Measurements from ENCODE around the gene SLC17A5. TPM values are rescaled to one million over a fixed set of nuclear protein-coding genes. Genes with fewer than 3 reads are reported as not detected.
"Not testable (repeated sequence)": the region's sequence is repeated elsewhere in the genome, so short reads cannot be mapped to it uniquely, and the experiment has no call there.

Gene SLC17A5
- total and polyA plus RNA-seq, 2 experiments from 2014 or later: 5.4 to 17.8 TPM

GRCh38 chr6:73560853-73561407 lies 92.9 kb downstream of the SLC17A5 start:
- Histone ChIP-seq H3K36me3 (no peaks in the 10 kb centered on the region), H3K27ac (no peak overlapping the region), H3K4me3 (no peak overlapping the region), H3K27me3 (no peaks in the 10 kb centered on the region), H3K9me3 (ENCODE audit: low read depth) (no peaks in the 10 kb centered on the region), H3K4me1 (ENCODE audit: low read depth) (peaks cover 3% of the 10 kb centered on the region)
- TF ChIP-seq, protein P1, sequence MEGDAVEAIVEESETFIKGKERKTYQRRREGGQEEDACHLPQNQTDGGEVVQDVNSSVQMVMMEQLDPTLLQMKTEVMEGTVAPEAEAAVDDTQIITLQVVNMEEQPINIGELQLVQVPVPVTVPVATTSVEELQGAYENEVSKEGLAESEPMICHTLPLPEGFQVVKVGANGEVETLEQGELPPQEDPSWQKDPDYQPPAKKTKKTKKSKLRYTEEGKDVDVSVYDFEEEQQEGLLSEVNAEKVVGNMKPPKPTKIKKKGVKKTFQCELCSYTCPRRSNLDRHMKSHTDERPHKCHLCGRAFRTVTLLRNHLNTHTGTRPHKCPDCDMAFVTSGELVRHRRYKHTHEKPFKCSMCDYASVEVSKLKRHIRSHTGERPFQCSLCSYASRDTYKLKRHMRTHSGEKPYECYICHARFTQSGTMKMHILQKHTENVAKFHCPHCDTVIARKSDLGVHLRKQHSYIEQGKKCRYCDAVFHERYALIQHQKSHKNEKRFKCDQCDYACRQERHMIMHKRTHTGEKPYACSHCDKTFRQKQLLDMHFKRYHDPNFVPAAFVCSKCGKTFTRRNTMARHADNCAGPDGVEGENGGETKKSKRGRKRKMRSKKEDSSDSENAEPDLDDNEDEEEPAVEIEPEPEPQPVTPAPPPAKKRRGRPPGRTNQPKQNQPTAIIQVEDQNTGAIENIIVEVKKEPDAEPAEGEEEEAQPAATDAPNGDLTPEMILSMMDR (IDR thresholded peaks at IDR 0.05; ENCODE audit: low read depth, low read length): no peak
- no peak for DNase-seq (ENCODE audit: low read depth in 1 of 2, low spot score in 1 of 2)

- no peaks in the 10 kb centered on the region for H3K27me3 ChIP-seq
- DNase-seq (ENCODE audit: low read depth in 1 of 2, low spot score in 1 of 2): no peak
- H3K4me1 ChIP-seq (ENCODE audit: low read depth): peaks cover 3% of the 10 kb centered on the region
- no peak overlapping the region for H3K4me3 ChIP-seq
- no peaks in the 10 kb centered on the region for H3K36me3 ChIP-seq
- TF ChIP-seq, protein P1 (IDR thresholded peaks at IDR 0.05; ENCODE audit: low read depth, low read length): no peak
- H3K9me3 ChIP-seq (ENCODE audit: low read depth): no peaks in the 10 kb centered on the region
- H3K27ac ChIP-seq: no peak overlapping the region
Measured at GRCh38 chr6:73560182-73560732, 93.5 kb downstream of the SLC17A5 start.

DNA sequence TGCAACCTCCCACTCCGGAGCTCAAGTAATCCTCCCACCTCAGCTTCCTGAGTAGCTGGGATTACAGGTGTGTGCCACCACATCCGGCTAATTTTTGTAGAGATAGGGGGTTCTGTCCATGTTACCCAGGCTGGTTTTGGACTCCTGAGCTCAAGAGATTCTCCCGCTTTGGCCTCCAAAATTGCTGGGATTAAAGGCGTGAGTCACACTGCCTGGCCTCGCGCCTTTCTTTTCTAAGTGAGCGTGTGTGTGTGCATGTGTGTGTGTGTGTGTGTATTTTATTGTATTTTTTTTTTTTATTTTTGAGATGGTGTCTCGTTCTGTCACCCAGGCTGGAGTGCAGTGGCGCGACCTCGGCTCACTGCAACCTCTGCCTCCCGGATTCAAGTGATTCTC lies 94.4 kb downstream of the SLC17A5 start:
- DNase-seq (ENCODE audit: low read depth in 1 of 2, low spot score in 1 of 2); H3K4me1 ChIP-seq (ENCODE audit: low read depth); H3K4me3 ChIP-seq; H3K36me3 ChIP-seq; H3K27me3 ChIP-seq; H3K9me3 ChIP-seq (ENCODE audit: low read depth); H3K27ac ChIP-seq: not testable (repeated sequence)

DNA sequence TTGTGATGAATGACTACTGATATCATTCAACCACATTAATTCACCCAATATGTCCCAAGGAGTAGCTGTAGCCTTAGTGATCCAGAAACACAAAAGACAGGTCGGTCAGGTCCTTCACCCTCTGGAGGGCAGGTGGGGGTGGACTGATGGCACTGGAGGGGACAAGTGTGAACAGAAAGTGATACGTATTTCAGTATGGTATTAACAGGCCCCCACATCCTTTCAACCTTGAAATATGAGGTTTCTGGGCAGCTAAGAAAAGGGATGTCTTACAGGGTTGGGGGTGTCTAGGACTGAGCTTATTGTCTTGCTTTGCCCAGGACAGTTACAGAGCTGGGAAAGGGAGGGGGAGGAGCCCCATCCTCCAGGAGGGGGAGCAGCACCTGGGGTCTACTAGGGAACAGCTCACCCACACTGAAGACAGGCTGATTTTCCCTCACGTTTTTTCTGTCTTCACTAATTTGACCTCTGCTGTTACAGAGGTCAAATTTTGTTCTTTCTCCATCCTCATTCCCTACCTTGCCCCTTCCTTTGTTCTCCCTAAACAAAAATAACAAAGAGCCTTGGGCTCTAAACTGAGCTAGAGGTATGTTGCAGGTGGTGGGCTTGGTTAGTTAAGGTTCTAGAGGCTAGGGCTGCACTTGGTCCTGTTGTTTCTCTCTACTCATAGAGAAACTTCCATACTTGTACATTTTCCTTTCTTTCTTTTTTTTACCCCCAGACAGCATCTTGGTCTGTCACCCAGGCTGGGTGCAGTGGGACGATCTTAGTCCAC lies 95.0 kb downstream of the SLC17A5 start:
- Histone ChIP-seq H3K27ac (no peak overlapping the region), H3K4me1 (ENCODE audit: low read depth) (peaks cover 3% of the 10 kb centered on the region), H3K27me3 (no peaks in the 10 kb centered on the region), H3K9me3 (ENCODE audit: low read depth) (no peaks in the 10 kb centered on the region), H3K4me3 (no peak overlapping the region), H3K36me3 (no peaks in the 10 kb centered on the region)
- DNase-seq (ENCODE audit: low read depth in 1 of 2, low spot score in 1 of 2): no peak
- TF ChIP-seq, protein P1 (IDR thresholded peaks at IDR 0.05; ENCODE audit: low read depth, low read length): no peak

DNA sequence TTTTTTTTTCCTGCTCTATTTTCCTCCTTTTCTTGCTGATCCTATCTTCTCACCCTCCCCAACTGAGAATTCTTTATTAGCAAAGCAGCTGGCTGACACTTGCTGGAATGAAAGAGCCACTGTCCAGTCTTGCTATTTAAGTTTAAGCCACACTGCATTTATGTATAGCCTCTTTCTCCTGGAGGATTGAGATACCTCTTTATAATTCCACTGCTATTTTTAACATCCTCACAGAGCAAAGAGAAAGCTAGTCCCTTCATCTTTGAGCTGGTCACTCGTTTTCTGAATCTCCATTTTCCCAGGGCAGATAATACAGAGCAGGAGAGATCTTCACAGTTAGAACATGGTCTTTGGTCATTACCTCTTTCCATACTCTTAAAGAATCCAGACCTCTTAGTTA lies 97.0 kb downstream of the SLC17A5 start:
- TF ChIP-seq, protein P1 (IDR thresholded peaks at IDR 0.05; ENCODE audit: low read depth, low read length): no peak
- H3K4me1 ChIP-seq (ENCODE audit: low read depth): peaks cover 3% of the 10 kb centered on the region
- DNase-seq (ENCODE audit: low read depth in 1 of 2, low spot score in 1 of 2): no peak
- peak overlapping the region; percentile 7 for H3K27ac ChIP-seq
- no peaks in the 10 kb centered on the region for H3K27me3 ChIP-seq
- H3K36me3 ChIP-seq: no peaks in the 10 kb centered on the region
- H3K9me3 ChIP-seq (ENCODE audit: low read depth): no peaks in the 10 kb centered on the region
- no peak overlapping the region for H3K4me3 ChIP-seq

- DNase-seq (ENCODE audit: low read depth in 1 of 2, low spot score in 1 of 2); H3K4me3 ChIP-seq; H3K36me3 ChIP-seq: not testable (repeated sequence)
Measured at GRCh38 chr6:73555380-73555949, 98.3 kb downstream of the SLC17A5 start.

DNA sequence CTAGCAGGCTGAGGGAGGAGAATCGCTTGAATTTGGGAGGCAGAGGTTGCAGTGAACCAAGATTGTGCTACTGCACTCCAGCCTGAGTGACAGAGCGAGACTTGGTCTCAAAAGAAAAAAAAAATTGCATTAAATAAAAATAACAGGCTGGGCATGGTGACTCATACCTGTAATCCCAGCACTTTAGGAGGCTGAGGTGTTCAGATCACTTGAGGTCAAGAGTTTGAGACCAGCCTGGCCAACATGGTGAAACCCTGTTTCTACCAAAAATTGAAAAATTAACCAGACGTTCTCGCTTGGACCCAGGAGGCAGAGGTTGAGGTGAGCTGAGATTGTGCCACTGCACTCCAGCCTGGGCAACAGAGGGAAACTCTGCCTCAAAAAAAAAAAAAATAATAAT lies 102.7 kb downstream of the SLC17A5 start:
- H3K36me3 ChIP-seq; H3K27ac ChIP-seq; DNase-seq (ENCODE audit: low read depth in 1 of 2, low spot score in 1 of 2); H3K4me3 ChIP-seq; H3K4me1 ChIP-seq (ENCODE audit: low read depth); H3K9me3 ChIP-seq (ENCODE audit: low read depth); H3K27me3 ChIP-seq: not testable (repeated sequence)

More at GRCh38 chr6:73555380-73555949, 98.3 kb downstream of the SLC17A5 start:
- H3K4me1 ChIP-seq (ENCODE audit: low read depth); H3K27ac ChIP-seq; H3K9me3 ChIP-seq (ENCODE audit: low read depth); H3K27me3 ChIP-seq: not testable (repeated sequence)
